ENCODE measurements around the gene FSD2.
"Not testable (repeated sequence)": the region's sequence is repeated elsewhere in the genome, so short reads cannot be mapped to it uniquely, and the experiment has no call there.

FSD2 gene

GRCh38 chr15:82792068-82792467, 13.8 kb downstream of the FSD2 start:
- DNase-seq (ENCODE audit: low read depth) = no peak

GRCh38 chr15:82790321-82790720, 15.5 kb downstream of the FSD2 start:
- DNase-seq (ENCODE audit: low read depth) = no peak

GRCh38 chr15:82789491-82789890, 16.4 kb downstream of the FSD2 start:
- no peak for DNase-seq (ENCODE audit: low read depth)

DNA sequence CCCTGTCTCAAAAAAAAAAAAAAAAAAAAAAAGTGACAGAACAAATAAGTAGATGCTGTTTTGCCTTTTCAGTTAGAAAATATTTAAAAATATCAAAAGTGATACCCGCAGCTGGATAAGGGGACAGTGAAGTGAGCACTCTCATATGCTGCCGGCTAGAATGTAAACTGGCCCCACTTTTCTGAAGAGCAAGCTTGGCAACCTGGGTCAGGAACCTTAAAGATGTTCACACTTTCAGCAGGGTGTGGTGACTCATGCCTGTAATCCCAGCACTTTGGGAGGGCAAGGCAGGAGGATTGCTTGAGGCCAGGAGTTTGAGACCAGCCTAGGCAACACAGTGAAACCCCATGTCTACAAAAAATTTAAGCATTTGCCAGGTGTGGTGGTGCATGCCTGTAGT, 17.4 kb downstream of the FSD2 start:
- DNase-seq (ENCODE audit: low read depth) = no peak

DNA sequence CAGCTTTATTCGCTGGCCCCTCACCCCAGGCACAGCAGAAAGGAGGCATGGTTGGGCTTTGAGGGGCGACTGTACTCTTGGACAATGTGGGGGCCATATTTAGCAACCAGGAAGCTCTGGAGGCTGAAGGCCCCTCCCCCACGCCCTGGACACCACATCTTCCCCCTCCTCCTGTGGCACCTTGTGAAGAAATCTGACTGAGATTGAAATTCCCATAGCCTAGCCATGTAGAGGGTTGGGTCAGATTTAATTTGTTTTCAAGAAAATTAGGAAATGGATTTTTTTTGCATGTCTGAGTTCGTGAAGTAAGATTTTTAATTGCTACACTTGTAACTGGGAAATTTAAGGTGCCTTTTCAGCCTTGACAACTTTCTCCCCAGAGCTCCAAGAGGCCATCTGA, 24.5 kb downstream of the FSD2 start:
- DNase-seq (ENCODE audit: low read depth) = no peak

GRCh38 chr15:82778755-82779154, 27.1 kb downstream of the FSD2 start:
- DNase-seq (ENCODE audit: low read depth) = no peak

- DNase-seq (ENCODE audit: low read depth) = no peak
Measured at GRCh38 chr15:82774496-82774895, 31.4 kb downstream of the FSD2 start.

DNA sequence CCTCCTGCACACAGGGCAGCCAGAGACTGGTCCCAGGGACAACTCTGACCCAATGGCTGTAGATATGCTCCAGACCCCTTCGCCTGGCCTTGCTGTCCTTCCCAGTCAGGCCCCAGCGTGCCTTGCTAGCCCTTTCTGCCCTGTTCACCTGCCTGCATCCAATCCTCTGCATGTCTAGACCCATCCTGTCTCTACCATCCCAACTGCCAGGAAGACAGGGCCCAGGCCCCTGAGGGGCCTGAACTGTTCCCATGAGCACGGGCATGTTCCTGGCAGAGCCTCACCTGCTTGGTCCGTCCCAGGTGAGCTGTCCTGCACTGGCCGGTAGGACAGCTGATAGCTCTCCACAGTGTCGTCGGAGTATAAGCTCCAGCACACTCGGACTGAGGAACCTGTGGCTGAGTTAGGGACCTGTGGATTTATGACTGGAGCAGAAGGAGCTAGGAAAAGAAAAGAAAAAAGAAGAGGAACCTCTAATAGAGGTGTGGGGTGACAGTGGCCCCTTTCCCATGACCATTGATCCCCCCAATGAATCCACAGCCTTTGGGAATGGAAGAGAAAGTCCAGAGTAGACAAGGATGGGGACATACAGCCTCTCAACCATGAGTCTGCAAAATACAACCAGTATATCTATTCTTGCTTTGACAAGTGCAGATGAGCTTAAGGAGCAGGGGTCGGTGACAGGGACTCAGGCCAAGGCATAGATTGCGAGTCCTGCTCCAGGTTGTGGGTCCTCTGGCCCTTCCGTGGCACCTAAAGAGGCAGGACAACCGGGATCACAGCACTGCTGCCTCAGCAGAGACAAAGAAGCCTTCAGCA, 33.9 kb downstream of the FSD2 start:
- DNase-seq (ENCODE audit: low read depth) = no peak

- DNase-seq (ENCODE audit: low read depth) = no peak
Measured at GRCh38 chr15:82768414-82769054, 37.3 kb downstream of the FSD2 start.

DNA sequence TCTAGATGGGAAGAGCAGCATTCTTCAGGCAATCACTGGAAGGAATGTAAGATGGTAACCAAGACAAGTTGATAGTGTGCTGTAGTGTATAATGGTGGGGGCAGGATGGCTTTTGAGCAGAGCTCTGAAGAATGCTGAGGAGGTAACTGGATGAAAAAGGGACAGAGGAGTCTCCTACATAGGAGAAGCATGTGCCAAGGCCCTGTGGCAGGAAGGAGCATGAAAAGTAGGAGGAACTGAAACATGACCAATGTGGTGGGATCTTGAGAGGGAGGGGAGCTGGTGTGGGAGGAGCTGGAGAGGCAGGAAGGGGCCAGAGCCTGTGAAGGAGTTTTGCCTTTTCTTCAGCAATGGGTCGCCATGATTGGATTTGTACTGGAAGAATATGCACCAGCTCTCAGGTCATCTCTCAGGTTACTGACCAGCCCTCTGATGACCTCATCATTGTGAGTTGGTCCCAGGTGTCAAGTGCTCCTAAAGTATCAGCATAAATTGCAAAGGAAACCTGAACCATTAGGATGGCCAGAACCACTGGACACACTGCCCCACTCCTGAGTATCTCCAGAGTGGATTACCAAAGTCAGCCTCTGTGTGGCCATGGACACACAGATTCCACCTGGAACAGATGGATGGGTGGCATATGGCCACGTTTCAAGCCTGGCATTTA, 38.6 kb downstream of the FSD2 start:
- DNase-seq (ENCODE audit: low read depth) = no peak

DNA sequence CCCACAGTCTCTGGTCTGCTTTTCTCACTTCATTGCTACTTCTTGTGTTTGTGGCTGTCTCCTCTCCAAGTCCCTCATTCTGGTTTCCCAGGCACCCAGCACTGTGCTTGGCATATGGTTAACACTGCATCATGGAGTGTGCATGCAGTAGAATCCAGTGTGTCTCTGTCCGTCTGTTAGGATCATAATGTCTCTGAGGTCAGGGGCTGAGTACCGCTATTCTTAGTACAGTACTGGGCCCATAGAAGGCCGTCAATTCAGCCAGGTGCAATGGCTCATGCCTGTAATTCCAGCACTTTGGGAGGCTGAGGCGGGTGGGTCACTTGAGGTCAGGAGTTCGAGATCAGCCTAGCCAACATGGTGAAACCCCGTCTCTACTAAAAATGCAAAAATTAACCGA, 39.7 kb downstream of the FSD2 start:
- not testable (repeated sequence) for DNase-seq (ENCODE audit: low read depth)

GRCh38 chr15:82764740-82765139, 41.1 kb downstream of the FSD2 start:
- no peak for DNase-seq (ENCODE audit: low read depth)

DNA sequence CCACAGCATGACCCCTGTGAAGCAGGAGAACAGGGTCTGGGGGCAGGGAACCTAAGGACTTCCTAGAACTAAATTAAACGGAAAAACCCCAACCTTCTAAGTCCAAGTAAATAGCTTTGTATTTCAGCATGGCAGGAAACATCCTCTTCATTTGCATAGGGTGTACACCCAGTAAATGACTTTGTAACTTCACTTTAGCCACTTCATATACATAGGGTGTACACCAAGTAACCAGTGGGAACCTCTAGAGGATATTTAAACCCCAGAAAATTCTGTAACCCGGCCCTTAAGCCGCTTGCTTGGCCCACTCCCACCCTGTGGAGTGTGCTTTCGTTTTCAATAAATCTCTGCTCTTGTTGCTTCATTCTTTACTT, 41.8 kb downstream of the FSD2 start:
- no peak for DNase-seq (ENCODE audit: low read depth)

DNA sequence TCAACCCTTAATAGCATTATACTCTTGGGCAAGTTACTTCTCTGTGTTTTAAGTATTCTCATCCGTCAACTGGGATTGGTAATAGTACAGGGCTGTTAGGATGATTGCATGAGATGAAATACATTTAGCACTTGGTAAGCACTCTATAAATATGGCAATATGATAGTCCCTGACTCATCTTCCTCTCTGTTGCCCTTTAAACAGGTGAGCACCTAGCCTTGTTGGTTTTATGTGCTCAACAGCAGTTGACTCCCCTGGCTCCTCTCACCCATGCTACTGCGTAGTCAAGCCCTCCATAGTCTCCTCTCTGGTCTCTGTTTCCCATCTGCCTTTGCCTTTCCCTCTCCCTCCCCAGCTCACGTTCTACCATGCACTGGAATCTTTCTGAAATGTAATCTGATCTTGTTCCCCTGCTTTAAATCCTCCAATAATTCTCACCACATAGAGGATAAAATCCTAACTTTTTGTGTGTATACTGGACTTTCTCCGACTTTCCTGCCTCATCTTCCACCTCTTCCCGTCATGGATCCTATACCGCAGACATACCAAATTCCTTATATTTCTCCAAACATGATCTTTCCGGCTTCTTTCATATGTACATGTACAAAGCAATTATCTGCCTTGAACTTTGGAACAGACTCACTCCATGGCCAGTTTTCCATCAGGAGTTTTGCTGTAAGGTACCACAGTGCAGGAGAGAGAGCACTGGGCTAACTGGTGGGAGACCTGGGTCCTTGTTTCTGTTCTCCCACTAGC, 42.3 kb downstream of the FSD2 start:
- DNase-seq (ENCODE audit: low read depth) = no peak

- no peak for DNase-seq (ENCODE audit: low read depth)
Measured at GRCh38 chr15:82751308-82751707, 54.6 kb downstream of the FSD2 start.

GRCh38 chr15:82750831-82751180, 55.1 kb downstream of the FSD2 start:
- DNase-seq (ENCODE audit: low read depth) = no peak

DNA sequence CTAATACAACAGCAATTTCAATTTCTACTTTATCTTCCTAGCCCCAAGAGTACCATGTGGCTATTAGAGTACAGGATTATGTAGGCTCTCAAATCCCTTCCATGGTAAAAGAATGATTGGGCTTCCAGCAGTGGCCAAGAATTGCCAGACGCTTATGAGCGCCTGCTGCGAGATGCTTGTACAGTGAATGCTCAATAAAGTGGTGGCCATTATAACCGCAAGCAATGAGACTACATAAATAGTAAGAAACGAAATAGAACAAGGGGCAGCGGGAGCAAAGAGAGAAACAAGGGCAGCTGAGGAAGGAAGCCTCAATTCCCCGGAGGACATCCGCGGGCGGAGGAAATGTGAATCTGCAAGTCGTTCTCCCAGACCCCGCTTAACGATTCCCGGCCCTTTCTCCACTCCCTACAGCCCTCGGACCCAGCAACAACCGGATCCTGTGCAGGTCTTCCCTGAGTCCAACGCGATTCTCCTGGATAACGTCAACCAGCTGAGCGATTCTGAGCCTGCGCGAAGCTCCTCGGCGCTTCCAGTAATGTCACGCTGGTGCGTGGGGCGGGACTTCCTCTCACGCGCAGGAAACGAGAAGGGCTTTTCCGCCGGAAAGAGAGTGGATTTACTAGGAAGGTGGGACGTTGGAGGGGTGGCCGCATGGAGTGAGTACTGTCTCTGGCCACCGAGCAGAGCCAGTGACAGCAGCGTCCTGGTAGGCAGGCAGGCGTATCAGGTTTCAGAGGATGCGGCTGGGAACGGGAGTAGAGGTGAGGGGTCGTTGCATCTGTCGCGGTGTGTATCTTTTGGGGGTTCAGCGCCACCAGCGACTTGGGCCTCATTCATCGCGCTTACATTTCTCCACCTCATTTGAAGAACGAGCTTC, 55.7 kb downstream of the FSD2 start:
- peak; percentile 81 for DNase-seq (ENCODE audit: low read depth)

DNA sequence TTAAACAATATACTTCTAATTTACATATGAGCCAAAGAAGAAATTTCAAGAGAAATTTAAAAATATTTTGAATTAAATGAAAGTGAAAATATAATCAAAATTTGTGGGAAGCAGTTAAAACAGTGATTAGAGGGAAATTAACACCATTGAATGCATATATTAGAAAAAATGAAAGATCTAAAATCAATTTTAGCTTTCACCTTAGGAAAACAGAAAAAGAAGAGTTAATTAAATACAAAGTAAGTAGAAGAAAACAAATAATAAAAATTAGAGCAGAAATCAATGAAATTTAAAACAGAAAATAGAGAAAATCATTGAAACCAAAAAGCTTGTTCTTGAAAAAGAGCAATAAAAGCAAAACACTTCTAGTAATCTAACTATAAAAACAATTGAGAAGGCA, 57.6 kb downstream of the FSD2 start:
- DNase-seq (ENCODE audit: low read depth) = no peak

- no peak for DNase-seq (ENCODE audit: low read depth)
Measured at GRCh38 chr15:82743810-82744209, 62.1 kb downstream of the FSD2 start.

GRCh38 chr15:82742134-82742533, 63.7 kb downstream of the FSD2 start:
- DNase-seq (ENCODE audit: low read depth) = no peak

GRCh38 chr15:82739086-82739485, 66.8 kb downstream of the FSD2 start:
- no peak for DNase-seq (ENCODE audit: low read depth)

DNA sequence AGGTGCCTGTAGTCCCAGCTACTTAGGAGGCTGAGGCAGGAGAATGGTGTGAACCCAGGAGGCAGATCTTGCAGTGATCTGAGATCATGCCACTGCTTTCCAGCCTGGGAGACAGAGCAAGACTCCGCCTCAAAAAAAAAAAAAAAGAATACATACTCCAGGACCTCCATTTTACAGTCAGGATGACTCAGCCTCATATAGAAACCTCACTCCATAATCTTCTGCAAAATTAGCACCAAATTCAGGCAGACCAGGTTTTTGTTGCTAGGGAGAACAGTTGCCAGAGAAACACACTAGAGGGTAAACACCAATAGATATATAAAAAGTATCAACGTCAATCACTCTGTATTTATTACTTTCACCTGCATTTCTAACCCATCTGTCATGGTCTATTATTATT, 67.9 kb downstream of the FSD2 start:
- DNase-seq (ENCODE audit: low read depth) = no peak

Measured in GM04503 (cell line).